Measurements from ENCODE around the gene HECA. TPM values are rescaled to one million over a fixed set of nuclear protein-coding genes. Genes with fewer than 3 reads are reported as not detected.

HECA gene
- total RNA-seq, 1 donor from 2014 or later, result 38.3 TPM

- Mint-ChIP-seq H3K4me1 (peaks cover 78% of the 10 kb centered on the region), H3K4me3 (no peak overlapping the region), H3K36me3 (ENCODE audit: low read depth) (peaks cover 47% of the 10 kb centered on the region), H3K27ac (peak overlapping the region; percentile 27), H3K9me3 (no peaks in the 10 kb centered on the region), H3K27me3 (no peaks in the 10 kb centered on the region)
- ChIA-PET POLR2A (interaction anchor here (0.6 kb wide), 1 partner anchor 15 kb away, joined by 10 read pairs; no protein-coding TSS in a partner anchor), CTCF (interaction anchor here (0.6 kb wide), 1 partner anchor 206 kb away, joined by 5 read pairs; no protein-coding TSS in a partner anchor)
- DNase-seq, result no peak
- TF ChIP-seq CTCF (IDR thresholded peaks at IDR 0.05), result no peak
- ATAC-seq (ENCODE audit: low read depth), result no peak
- intact Hi-C loops (cut with micrococcal nuclease), result no loop called here
These were observed 29.1 kb downstream of the HECA start for GRCh38 chr6:139164001-139164400.

GRCh38 chr6:139165324-139165723 lies 30.4 kb downstream of the HECA start:
- H3K9me3 Mint-ChIP-seq, result no peaks in the 10 kb centered on the region
- peak overlapping the region; percentile 9 for H3K4me3 Mint-ChIP-seq
- H3K36me3 Mint-ChIP-seq (ENCODE audit: low read depth), result peaks cover 54% of the 10 kb centered on the region
- peak overlapping the region; percentile 52 for H3K27ac Mint-ChIP-seq
- intact Hi-C loops (cut with micrococcal nuclease), result no loop called here
- peaks cover 75% of the 10 kb centered on the region for H3K4me1 Mint-ChIP-seq
- no peaks in the 10 kb centered on the region for H3K27me3 Mint-ChIP-seq
- CTCF ChIA-PET, result interaction anchor here (0.7 kb wide), 1 partner anchor 199 kb away, joined by 5 read pairs; no protein-coding TSS in a partner anchor
- no peak for TF ChIP-seq CTCF (IDR thresholded peaks at IDR 0.05)
- ATAC-seq (ENCODE audit: low read depth) (no peak), DNase-seq (no peak)
- POLR2A ChIA-PET, result interaction anchor here (0.6 to 1.0 kb wide), 3 partner anchors 28 to 195 kb away, joined by 3 to 6 read pairs (median 4); no protein-coding TSS in a partner anchor

- no peak overlapping the region for H3K4me3 Mint-ChIP-seq
- peaks cover 65% of the 10 kb centered on the region for H3K36me3 Mint-ChIP-seq (ENCODE audit: low read depth)
- ATAC-seq (ENCODE audit: low read depth), result no peak
- intact Hi-C loops (cut with micrococcal nuclease), result no loop called here
- H3K27ac Mint-ChIP-seq, result no peak overlapping the region
- CTCF ChIA-PET, result no interaction called here
- H3K9me3 Mint-ChIP-seq, result no peaks in the 10 kb centered on the region
- no peak for DNase-seq
- no peaks in the 10 kb centered on the region for H3K27me3 Mint-ChIP-seq
- H3K4me1 Mint-ChIP-seq, result peaks cover 74% of the 10 kb centered on the region
- TF ChIP-seq CTCF (IDR thresholded peaks at IDR 0.05), result no peak
- POLR2A ChIA-PET, result no interaction called here
These were observed 31.5 kb downstream of the HECA start for GRCh38 chr6:139166238-139166955.

- CTCF ChIA-PET, result no interaction called here
- H3K4me3 Mint-ChIP-seq, result no peak overlapping the region
These were observed 32.1 kb downstream of the HECA start for GRCh38 chr6:139166956-139167313.

More at GRCh38 chr6:139166956-139167313, 32.1 kb downstream of the HECA start:
- Mint-ChIP-seq H3K27me3 (no peaks in the 10 kb centered on the region), H3K36me3 (ENCODE audit: low read depth) (peaks cover 68% of the 10 kb centered on the region), H3K9me3 (no peaks in the 10 kb centered on the region), H3K27ac (no peak overlapping the region), H3K4me1 (peaks cover 71% of the 10 kb centered on the region)
- POLR2A ChIA-PET, result interaction anchor here (0.5 kb wide), 1 partner anchor 387 kb away, joined by 5 read pairs; no protein-coding TSS in a partner anchor
- no peak for TF ChIP-seq CTCF (IDR thresholded peaks at IDR 0.05)
- intact Hi-C loops (cut with micrococcal nuclease), result no loop called here
- ATAC-seq (ENCODE audit: low read depth) (no peak), DNase-seq (no peak)
